AG04449 (cell line): ENCODE measurements around the gene IQSEC1.

Source experiments
- CTCF ChIA-PET: fragments of 350-600 bp; formaldehyde crosslinking; extraction: SDS; loops from one replicate; lab custom pipeline; 2021; ENCODE audit warnings: antibody characterized with exemption; lab: Yijun Ruan, JAX
- POLR2A ChIA-PET: fragments of 400-600, 350-600 bp; formaldehyde crosslinking; extraction: SDS; loops from one replicate; lab custom pipeline; 2020; ENCODE audit warnings: antibody characterized with exemption, inconsistent platforms; lab: Yijun Ruan, JAX
- DNase-seq: peaks from one replicate; pipeline ENCODE4 v3.0.0-alpha.2; 2010; ENCODE audit warnings: low read depth, low spot score
- H3K4me3 ChIP-seq: 2 replicates; pipeline ENCODE4 v1.5.1; 2011; ENCODE audit warnings: low read depth, mild to moderate bottlenecking, control low read depth, low read length
- TF ChIP-seq, protein P1 (sequence below): IDR thresholded peaks from one replicate; pipeline ENCODE4 v1.5.1; 2011; ENCODE audit warnings: mild to moderate bottlenecking, moderate library complexity, low read length, control low read depth, inconsistent platforms; ENCODE audit not compliant: insufficient read depth; ENCODE audit errors: missing control alignments

IQSEC1 gene

DNA sequence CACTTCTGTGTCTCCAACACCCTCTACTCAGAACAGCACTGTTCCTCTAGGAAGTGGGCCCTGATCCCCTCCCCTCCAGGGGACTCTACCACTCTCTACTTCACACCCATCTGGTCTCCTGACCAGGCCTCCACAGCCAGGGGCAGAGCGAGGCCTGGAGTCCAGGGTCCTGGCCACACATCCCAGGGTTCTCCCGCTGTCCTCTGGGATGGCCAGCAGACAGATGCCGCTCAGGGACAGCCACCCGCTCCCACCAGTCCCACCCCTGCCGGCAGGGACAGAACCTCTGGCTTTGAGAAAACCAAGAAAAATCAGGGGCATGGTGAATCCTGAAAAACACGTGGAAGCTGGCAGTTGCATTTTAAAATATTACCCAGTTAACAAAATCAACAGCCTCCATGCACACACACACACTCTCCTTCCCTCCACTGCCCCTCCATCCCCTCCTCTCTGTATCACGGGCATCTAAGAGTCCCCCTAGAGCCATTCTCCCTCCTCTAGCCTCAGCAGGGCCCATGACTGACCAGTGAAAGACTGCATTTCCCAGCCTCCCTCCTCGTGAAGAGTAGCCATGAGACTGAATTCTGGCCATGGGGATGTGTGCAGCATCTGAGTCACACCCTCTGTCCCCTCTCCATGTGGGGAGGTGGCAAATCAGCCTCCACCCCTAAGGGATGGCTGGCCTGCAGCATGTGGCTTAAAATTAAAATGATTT, 32.1 kb upstream of the IQSEC1 start:
- TF ChIP-seq, protein P1, sequence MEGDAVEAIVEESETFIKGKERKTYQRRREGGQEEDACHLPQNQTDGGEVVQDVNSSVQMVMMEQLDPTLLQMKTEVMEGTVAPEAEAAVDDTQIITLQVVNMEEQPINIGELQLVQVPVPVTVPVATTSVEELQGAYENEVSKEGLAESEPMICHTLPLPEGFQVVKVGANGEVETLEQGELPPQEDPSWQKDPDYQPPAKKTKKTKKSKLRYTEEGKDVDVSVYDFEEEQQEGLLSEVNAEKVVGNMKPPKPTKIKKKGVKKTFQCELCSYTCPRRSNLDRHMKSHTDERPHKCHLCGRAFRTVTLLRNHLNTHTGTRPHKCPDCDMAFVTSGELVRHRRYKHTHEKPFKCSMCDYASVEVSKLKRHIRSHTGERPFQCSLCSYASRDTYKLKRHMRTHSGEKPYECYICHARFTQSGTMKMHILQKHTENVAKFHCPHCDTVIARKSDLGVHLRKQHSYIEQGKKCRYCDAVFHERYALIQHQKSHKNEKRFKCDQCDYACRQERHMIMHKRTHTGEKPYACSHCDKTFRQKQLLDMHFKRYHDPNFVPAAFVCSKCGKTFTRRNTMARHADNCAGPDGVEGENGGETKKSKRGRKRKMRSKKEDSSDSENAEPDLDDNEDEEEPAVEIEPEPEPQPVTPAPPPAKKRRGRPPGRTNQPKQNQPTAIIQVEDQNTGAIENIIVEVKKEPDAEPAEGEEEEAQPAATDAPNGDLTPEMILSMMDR: no peak
- ChIA-PET POLR2A (interaction anchor here (0.5 kb wide), 1 partner anchor 20 kb away, joined by 3 read pairs; no protein-coding TSS in a partner anchor), CTCF (interaction anchor here (0.9 to 10.0 kb wide), 2 partner anchors 13 to 544 kb away, joined by 3 to 69 read pairs; no protein-coding TSS in a partner anchor)
- no peak for DNase-seq
- H3K4me3 ChIP-seq: no peak overlapping the region

GRCh38 chr3:13104511-13104910, 31.3 kb upstream of the IQSEC1 start:
- POLR2A ChIA-PET: no interaction called here
- TF ChIP-seq, protein P1: no peak
- CTCF ChIA-PET: interaction anchor here (10.0 kb wide), 1 partner anchor 12 kb away, joined by 69 read pairs; no protein-coding TSS in a partner anchor
- DNase-seq: no peak
- H3K4me3 ChIP-seq: no peak overlapping the region

DNA sequence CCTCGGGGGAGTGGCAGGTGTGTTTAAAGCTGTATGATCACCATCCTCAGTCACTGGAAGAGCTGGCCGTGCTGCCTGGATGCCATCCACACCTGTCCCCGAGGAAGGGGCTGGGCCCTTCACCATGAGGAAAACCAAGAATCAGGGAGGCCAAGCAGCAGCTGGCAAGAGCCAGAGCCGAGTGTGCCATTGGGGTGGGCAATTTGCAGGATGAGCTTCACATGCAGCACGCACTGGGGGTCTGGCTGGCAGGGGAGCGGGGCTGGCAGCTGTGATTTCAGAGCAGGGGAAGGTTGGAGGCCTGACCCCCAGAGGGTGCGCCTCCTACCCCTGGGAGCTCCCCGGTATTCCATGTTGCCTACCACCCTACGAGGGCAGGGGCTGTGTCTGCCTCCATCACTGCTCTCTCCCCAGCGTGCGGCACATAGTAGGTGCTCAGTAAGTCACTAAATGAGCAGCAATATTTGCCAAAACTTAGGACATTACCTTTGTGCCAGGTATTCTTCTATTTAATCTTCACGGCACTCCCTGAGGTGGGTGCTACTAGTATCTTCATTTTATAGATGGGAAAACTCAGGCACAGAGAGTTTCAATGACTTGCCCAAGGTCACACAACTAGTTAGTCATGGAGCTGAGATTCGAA, 30.3 kb upstream of the IQSEC1 start:
- ChIA-PET POLR2A (no interaction called here), CTCF (interaction anchor here (1.3 to 10.0 kb wide), 2 partner anchors 11 to 350 kb away, joined by 4 to 69 read pairs; no protein-coding TSS in a partner anchor)
- TF ChIP-seq, protein P1: no peak
- DNase-seq: no peak
- no peak overlapping the region for H3K4me3 ChIP-seq

DNA sequence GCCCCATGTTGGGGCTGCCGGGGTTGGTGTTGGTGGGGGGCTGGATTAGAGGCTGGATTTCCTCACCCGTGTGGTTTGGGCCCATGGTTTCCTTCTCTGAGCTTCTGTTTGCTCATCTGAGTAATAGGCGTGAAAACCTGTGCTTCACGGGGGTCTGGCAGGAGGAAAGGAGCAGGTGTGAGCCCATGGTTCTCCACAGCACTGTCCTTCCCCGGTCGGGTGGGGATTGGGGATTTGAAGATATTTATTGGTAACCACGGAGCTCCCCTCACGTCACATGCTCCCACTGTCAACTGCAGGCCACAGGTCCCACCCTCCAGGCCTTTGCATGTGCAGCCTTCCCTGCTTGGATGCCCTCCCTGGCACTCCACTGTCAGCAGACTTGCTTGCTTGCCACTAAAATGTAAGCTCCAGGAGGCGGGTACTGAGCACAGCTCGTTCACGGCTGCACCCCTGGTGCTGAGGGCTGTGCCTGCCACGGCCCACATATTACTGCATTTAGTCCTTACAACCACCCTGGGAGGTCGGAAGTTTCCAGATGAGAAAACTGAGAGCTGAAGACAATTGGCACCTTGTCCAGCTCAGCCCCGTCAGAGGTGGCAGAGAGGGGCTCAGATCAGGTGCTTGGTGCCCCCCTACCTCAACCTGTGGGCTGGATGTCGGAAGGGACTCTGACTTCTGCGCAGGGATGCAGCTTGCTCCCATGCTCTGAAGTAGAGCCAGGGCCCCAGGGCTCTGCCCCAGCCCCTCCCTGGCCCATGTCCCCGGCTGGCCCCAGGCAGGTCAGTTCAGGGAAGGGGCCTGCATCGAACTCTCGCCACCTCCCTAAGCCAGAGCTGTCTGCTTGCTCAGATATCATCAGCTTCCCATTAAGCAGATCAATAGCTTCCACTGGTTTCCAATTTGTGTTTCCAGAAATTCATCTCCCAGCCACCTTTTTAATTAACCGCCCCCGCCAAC, 29.4 kb upstream of the IQSEC1 start:
- POLR2A ChIA-PET: no interaction called here

GRCh38 chr3:13099707-13100106, 26.5 kb upstream of the IQSEC1 start:
- CTCF ChIA-PET: no interaction called here
- no peak overlapping the region for H3K4me3 ChIP-seq
- TF ChIP-seq, protein P1: no peak
- POLR2A ChIA-PET: no interaction called here
- DNase-seq: no peak

More for the DNA sequence above, 29.4 kb upstream of the IQSEC1 start:
- no peak for DNase-seq
- TF ChIP-seq, protein P1: no peak
- CTCF ChIA-PET: interaction anchor here (1.3 to 10.0 kb wide), 2 partner anchors 10 to 350 kb away, joined by 4 to 69 read pairs; no protein-coding TSS in a partner anchor
- H3K4me3 ChIP-seq: no peak overlapping the region
